ENCODE data around the gene HPGDS.
"Not testable (repeated sequence)": the region's sequence is repeated elsewhere in the genome, so short reads cannot be mapped to it uniquely, and the experiment has no call there.

HPGDS gene

GRCh38 chr4:94325835-94326234 lies 16.8 kb downstream of the HPGDS start:
- no peak for DNase-seq (ENCODE audit: low read depth)

- DNase-seq (ENCODE audit: low read depth) = not testable (repeated sequence)
Observed at GRCh38 chr4:94319927-94320326, 22.7 kb downstream of the HPGDS start.

GRCh38 chr4:94307231-94307871 lies 35.3 kb downstream of the HPGDS start:
- DNase-seq (ENCODE audit: low read depth) = no peak

DNA sequence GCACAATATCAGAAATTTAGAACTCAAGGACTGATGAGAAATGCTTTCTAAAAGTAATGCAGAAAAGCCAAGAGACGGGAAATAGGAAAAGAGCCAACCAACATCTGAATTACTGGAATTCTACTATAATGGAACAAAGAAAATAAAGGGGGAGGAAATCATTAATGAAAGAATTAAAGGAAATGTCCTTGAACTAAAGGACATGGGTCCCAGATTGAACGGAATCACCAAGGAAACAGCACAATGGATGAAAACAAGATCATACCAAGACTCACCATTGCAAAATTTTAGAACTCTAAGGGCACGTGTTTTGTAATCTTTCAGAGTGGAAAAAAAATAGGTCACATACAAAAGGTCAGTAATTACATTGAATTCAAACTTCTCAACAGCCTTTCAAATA lies 35.9 kb downstream of the HPGDS start:
- DNase-seq (ENCODE audit: low read depth) = peak; percentile 22

GRCh38 chr4:94305466-94306225 lies 37.0 kb downstream of the HPGDS start:
- no peak for DNase-seq (ENCODE audit: low read depth)

- peak; percentile 33 for DNase-seq (ENCODE audit: low read depth)
Observed at GRCh38 chr4:94304365-94304971, 38.2 kb downstream of the HPGDS start.

GRCh38 chr4:94302191-94302590 lies 40.4 kb downstream of the HPGDS start:
- no peak for DNase-seq (ENCODE audit: low read depth)

DNA sequence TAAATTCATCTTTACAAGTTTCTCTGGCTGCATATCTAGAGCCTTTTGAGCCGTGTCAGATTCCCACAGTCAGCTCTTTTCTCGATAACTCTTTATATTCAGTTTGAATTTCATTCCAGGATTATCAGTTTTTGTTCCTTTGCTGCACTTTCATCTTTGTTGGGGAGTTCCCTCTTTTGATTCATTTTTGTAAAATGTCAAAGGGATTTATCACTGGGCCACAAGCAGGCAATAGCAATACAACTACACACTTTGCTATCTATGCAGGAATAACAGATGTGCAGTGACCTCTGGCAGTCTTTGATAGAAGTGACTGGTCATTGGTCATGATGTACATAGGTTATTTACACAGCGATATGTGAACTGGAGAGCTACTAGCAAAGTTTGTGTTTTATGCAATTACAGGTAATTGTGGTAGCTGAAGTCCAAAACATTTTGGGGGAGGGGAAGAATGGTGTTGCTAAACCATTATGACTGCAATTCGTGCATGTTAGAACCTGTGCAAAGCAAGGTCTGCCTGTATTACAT lies 43.8 kb downstream of the HPGDS start:
- DNase-seq (ENCODE audit: low read depth) = no peak

GRCh38 chr4:94295473-94295872 lies 47.2 kb downstream of the HPGDS start:
- not testable (repeated sequence) for DNase-seq (ENCODE audit: low read depth)

- not testable (repeated sequence) for DNase-seq (ENCODE audit: low read depth)
Observed at GRCh38 chr4:94293981-94294380, 48.7 kb downstream of the HPGDS start.

- no peak for DNase-seq (ENCODE audit: low read depth)
Observed at GRCh38 chr4:94290245-94290644, 52.4 kb downstream of the HPGDS start.

DNA sequence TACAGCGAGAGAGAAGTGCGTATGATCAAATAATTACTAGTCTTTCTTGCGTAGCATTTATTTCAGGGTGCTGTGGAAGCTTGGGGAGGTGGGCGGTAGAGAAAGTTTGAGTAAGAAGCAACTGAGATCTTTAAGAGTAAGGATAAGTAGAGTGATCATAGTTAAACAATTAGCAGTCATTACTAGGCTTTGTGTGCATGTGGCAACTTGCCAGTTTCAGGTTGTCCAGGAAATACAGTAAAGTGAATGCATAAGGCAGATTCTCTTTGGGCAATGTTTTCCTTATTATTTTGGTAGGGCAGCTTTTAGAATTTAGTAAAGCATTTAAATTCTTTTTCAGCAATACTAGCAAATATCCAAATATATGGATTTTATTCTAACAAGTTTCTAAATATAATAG lies 57.0 kb downstream of the HPGDS start:
- DNase-seq (ENCODE audit: low read depth) = no peak

GRCh38 chr4:94284889-94285288 lies 57.7 kb downstream of the HPGDS start:
- no peak for DNase-seq (ENCODE audit: low read depth)

GRCh38 chr4:94278781-94279180 lies 63.9 kb downstream of the HPGDS start:
- no peak for DNase-seq (ENCODE audit: low read depth)

GRCh38 chr4:94277534-94277933 lies 65.1 kb downstream of the HPGDS start:
- no peak for DNase-seq (ENCODE audit: low read depth)

- no peak for DNase-seq (ENCODE audit: low read depth)
Observed at GRCh38 chr4:94276204-94276603, 66.4 kb downstream of the HPGDS start.

- DNase-seq (ENCODE audit: low read depth) = peak; percentile 18
Observed at GRCh38 chr4:94274912-94275311, 67.7 kb downstream of the HPGDS start.

- no peak for DNase-seq (ENCODE audit: low read depth)
Observed at GRCh38 chr4:94271248-94271647, 71.4 kb downstream of the HPGDS start.

GRCh38 chr4:94267037-94267436 lies 75.6 kb downstream of the HPGDS start:
- DNase-seq (ENCODE audit: low read depth) = no peak

GRCh38 chr4:94262163-94263016 lies 80.2 kb downstream of the HPGDS start:
- DNase-seq (ENCODE audit: low read depth) = peak; percentile 66

DNA sequence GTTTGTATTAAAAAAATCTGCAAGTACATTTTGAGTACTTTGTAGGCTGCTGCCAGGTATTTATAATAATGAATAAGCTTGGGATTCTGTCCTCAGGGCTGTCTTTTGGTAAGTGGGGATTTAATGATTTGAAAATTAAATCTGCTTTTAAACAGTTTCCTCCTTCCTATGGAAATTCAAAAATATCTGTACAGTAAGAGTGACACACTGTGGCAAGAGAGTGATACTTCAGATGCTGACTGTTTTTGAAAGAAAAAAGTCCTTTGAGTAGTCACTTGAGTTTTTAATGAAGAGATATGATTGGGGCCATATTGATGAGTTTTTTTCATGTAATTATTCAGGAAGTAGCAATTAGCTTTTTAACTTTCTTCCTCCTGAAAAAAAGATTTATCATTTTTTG lies 85.8 kb downstream of the HPGDS start:
- DNase-seq (ENCODE audit: low read depth) = no peak

DNA sequence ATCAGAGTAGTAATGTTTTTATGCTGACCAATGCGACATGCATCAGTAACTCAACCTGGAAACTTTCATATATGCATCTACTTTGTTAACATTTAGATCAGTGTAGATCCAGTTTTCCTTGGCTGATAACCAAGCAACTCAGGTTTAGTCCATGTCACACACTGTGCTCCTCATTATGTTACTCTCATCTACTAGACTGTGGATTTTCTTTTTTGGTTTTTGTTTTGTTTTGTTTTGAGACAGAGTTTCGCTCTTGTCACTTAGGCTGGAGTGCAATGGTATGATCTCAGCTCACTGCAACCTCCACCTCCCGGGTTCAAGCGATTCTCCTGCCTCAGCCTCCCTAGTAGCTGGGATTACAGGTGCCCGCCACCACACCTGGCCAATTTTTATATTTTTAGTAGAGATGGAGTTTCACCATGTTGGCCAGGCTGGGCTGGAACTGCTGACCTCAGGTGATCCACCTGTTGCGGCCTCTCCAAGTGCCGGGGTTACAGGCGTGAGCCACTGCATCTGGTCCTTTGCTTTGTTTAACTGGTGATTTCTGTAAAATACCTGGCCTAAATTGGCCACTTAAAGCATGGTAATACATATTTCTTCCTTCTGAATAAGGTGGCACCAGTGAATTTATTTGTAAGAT lies 86.4 kb downstream of the HPGDS start:
- no peak for DNase-seq (ENCODE audit: low read depth)
